ENCODE measurements around the gene PRR3.

PRR3 gene

DNA sequence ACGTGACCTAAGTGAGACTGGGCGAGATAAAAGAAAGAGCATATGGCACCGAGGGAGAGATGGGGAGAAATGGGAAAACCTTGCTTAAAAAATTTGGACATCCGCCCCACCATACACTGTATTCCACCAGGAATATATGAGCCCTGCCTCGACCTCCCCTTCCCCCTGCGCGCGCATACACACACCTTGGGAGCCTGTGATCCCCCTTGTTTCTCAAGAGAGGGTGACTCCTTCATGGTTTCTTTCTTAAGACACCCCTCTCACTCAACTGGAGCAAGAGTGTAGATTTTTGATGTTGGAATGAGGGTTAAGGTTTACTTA lies 14.6 kb downstream of the PRR3 start:
- DNase-seq (ENCODE audit: low read depth), result no peak

- no peak for DNase-seq (ENCODE audit: low read depth)
Measured at GRCh38 chr6:30572148-30572547, 15.1 kb downstream of the PRR3 start.

DNA sequence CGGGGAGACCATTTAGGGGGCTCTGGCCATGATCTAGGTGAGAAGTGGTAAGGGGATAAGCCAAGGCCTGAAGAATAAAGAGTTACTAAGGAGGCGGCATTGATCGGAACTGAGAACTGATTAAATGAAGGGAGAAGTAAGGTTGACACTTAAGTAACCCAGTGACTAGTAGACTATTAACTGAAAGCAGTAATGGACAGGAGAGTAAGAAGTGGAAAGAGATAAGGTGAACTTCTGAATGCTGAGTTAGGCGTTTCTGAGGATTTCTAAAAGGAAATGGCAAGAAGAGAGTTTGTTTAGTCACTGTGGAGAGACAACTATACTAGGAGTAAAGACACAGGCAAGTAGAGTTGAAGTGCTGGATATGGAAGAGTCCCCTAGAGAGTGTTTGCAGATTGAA lies 16.0 kb downstream of the PRR3 start:
- no peak for DNase-seq (ENCODE audit: low read depth)

DNA sequence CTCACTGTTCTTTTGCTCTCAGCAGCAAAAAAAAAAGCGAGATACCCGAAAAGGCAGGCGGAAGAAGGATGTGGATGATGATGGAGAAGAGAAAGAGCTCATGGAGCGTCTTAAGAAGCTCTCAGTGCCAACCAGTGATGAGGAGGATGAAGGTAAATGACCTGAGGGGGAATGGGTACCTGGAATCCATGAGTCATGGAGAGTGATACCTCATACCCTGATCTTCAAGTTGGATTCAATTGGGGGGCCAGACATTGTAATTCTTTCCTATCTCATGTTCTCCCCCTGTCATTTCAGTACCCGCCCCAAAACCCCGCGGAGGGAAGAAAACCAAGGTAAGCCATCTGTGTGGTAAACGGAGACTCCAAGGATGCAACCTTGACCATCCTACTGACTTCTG lies 21.0 kb downstream of the PRR3 start:
- no peak for DNase-seq (ENCODE audit: low read depth)

DNA sequence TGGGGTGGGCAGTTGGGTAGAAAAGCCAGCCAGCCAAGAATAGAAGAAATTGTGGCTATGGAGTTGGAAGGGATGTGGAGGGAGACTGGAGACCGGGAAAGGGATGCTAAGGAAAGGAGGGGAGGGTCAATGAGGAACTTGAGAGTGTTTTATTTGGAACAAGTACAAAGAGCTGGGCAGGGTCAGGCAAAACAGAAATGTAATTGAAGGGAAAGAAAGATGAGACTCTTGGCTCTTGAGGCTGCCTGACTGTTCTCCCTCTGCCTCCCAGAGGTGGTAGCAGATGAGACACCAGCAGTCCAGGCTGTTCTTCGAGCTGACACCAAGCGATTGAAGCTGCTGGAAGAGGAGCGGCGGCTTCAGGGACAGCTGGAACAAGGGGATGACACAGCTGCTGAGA lies 26.8 kb downstream of the PRR3 start:
- DNase-seq (ENCODE audit: low read depth), result no peak

DNA sequence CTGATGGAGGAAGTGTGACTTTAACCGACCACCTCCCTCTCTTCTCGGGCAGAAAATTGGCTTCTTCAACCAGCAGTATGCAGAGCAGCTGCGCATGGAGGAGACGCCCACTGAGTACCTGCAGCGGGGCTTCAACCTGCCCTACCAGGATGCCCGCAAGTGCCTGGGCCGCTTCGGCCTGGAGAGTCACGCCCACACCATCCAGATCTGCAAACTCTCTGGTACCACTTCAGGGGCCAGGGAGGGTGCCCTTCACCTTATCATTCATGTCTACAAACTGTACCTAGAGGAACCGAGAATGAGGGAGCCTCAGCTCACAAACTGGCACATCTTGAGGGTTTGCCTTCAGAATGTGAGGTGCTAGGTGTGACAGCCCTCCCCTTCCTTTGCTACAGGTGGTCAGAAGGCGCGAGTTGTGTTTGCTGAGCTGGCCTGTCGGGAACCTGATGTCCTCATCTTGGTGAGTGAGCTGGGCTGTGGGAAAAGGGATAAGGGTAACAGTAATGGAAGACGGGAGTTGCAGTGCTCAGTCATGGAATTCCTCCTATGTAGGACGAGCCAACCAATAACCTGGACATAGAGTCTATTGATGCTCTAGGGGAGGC lies 32.8 kb downstream of the PRR3 start:
- DNase-seq (ENCODE audit: low read depth), result no peak

DNA sequence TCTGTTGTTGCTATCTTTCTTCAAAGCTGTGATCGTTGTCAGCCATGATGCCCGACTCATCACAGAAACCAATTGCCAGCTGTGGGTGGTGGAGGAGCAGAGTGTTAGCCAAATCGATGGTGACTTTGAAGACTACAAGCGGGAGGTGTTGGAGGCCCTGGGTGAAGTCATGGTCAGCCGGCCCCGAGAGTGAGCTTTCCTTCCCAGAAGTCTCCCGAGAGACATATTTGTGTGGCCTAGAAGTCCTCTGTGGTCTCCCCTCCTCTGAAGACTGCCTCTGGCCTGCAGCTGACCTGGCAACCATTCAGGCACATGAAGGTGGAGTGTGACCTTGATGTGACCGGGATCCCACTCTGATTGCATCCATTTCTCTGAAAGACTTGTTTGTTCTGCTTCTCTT lies 33.4 kb downstream of the PRR3 start:
- no peak for DNase-seq (ENCODE audit: low read depth)

DNA sequence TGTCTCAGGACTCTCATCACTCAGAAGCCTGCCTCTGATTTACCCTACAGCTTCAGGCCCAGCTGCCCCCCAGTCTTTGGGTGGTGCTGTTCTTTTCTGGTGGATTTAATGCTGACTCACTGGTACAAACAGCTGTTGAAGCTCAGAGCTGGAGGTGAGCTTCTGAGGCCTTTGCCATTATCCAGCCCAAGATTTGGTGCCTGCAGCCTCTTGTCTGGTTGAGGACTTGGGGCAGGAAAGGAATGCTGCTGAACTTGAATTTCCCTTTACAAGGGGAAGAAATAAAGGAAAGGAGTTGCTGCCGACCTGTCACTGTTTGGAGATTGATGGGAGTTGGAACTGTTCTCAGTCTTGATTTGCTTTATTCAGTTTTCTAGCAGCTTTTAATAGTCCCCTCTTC lies 33.9 kb downstream of the PRR3 start:
- DNase-seq (ENCODE audit: low read depth), result no peak

GRCh38 chr6:30592287-30592686 lies 35.2 kb downstream of the PRR3 start:
- no peak for DNase-seq (ENCODE audit: low read depth)

DNA sequence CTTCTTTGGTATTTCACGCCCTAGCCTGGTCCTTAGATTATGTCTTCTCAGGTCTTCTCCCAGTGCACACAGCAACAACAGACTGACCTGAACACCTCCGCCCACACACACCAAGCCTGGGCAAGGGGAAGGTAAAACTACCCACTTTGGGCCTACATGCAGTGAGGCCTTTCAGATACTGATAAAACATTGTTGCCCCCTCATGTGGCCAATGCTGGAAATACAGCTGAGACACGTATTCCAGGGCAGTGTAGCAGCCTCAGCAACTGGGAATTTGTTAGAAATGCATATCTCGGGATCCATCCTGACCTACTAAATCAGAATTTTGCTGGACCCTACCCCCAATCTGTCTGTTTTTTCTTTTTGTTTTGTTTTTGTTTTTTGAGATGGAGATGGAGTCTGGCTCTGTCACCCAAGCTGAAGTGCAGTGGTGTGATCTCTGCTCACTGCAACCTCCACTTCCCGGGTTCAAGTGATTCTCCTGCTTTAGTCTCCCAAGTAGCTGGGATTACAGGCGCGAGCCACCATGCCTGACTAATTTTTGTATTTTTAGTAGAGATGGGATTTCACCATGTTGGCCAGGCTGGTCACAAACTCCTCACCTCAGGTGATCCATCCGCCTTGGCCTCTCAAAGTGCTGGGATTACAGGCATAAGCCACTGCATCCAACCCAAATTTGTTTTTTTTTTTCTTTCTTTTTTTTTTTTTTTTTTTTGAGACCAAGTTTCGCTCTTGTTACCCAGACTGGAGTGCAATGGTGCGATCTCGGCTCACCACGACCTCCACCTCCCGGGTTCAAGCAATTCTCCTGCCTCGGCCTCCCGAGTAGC lies 40.4 kb downstream of the PRR3 start:
- DNase-seq (ENCODE audit: low read depth), result peak; percentile 71

DNA sequence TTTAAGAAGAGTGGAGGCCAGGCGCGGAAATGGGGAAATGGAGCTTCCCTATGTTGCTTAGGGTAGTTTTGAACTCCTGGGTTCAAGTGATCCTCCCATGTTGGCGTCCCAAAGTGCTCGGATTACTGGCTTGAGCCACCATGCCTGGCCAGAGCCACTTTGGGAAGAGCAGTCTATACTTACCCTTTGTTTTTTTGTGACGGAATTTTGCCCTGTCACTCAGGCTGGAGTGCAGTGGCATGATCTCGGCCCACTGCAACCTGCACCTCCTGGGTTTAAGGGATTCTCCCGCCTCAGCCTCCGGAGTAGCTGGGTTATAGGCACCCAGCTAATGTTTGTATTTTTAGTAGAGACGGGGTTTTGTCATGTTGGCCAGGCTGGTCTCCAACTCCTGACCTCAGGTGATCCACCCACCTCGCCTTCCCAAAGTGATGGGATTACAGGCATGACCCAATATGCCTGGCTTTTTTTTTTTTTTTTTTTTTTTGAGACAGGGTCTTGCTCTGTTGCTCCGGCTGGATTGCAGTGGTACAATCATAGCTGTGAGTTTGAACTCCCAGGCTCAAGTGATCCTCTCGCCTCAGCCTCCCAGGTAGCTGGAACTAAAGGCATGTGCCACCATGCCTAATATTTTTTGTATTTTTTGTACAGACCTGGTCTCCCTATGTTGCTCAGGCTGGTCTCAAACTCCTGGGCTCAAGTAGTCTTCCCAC lies 42.0 kb downstream of the PRR3 start:
- DNase-seq (ENCODE audit: low read depth), result no peak

DNA sequence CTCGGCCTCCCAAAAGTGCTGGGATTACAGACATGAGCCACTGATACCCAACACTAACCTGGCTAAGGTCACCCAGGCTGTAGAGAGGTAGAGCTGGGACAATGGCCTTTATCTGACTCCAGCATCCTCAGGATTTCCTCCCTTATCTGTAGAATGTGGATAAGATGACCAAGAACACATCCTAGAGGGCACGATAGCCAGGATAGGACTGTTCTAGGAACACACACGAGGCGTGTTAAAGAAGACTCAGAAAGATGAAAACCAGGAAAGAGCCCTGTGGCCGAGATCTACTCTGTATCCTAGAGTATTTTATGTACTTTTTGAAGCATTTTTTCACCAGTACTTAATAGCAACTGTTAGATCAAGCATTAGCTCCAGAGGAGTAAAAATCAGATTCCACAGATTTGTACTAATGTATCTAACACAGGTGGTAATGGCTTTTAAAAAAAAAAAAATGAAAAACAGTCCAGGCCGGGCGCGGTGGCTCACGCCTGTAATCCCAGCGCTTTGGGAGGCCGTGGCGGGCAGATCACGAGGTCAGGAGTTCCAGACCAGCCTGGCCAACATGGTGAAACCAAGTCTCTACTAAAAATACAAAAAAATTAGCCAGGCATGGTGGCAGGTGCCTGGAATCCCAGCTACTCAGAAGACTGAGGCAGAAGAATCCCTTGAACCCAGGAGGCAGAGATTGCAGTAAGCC lies 42.7 kb downstream of the PRR3 start:
- DNase-seq (ENCODE audit: low read depth), result no peak

DNA sequence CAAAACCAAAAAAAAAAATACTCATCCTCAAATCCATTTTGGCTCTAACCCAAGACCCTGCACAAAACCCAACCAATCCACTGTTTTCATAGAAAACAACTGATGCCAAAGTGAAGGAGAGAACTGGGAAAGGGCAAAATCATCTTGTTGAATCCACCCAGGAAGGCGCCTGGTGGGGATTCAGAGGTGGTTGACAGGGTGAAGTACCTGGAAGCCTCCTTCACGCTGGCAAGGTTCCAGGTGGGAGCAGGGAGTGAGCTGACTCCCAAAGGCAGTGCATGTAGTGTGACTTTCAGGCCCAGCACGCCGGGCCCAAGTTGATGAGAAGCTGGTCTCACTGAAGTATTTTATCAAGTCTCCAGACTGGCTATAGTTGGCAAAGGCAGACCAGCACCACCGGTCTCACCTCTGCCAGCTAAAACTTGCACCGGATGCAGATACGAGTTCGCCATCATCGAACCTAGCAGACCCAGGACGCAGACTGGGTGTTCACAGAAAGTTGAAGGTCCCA lies 43.4 kb downstream of the PRR3 start:
- DNase-seq (ENCODE audit: low read depth), result no peak

- no peak for DNase-seq (ENCODE audit: low read depth)
Measured at GRCh38 chr6:30601436-30601814, 44.3 kb downstream of the PRR3 start.

DNA sequence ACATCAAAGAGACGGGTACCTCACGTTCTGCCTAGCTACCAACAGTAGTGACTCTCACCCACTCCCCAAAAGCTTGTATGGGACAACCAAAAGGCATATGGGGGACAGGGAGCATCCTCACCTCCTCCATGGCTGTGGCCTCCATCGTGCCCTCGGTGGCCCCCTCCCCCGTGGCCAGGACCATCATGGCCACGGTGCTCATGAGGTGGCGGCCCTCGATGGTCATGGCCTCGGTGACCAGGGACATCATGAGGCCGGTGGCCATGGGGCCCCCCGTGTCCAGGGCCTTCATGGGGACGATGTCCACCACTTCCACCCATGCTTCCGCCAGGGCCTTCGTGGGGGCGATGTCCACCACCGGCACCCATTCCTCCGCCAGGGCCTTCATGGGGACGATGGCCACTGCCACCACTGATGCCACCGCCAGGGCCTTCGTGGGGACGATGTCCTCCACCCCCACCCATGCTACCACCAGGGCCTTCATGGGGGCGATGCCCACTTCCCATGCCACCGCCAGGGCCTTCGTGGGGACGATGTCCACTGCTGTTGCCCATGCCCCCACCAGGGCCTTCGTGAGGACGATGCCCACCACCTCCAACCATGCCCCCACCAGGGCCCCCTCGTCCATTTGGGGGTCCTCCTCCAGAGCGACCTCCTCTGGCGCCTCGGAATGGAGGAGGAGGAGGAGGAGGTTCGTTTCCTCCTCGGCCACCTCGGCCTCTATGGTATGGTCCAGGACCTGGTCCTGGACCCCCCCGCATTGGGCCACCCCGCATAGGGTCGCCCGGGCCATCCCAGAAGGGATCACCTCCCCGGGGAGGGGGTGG lies 44.9 kb downstream of the PRR3 start:
- no peak for DNase-seq (ENCODE audit: low read depth)

DNA sequence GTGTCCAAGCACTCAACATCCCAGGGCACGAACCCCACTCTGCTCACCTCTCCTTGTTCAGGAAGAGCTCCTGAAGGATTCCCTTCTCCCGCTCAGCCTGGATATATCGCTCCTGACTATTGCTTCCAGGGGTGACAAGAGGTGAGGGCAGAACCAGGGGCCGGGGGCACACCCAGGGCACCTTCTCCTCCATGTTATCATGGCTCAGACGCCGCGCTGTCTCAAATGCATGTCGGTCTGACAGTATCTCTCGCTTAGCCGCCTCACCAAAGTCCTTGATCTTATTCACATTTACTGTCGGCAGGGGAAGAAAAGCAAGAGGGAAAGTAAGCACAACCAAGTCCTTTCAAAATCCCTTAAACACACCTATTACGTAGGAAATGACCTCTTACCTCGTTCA lies 46.9 kb downstream of the PRR3 start:
- DNase-seq (ENCODE audit: low read depth), result no peak

GRCh38 chr6:30610065-30610464 lies 53.0 kb downstream of the PRR3 start:
- DNase-seq (ENCODE audit: low read depth), result no peak

DNA sequence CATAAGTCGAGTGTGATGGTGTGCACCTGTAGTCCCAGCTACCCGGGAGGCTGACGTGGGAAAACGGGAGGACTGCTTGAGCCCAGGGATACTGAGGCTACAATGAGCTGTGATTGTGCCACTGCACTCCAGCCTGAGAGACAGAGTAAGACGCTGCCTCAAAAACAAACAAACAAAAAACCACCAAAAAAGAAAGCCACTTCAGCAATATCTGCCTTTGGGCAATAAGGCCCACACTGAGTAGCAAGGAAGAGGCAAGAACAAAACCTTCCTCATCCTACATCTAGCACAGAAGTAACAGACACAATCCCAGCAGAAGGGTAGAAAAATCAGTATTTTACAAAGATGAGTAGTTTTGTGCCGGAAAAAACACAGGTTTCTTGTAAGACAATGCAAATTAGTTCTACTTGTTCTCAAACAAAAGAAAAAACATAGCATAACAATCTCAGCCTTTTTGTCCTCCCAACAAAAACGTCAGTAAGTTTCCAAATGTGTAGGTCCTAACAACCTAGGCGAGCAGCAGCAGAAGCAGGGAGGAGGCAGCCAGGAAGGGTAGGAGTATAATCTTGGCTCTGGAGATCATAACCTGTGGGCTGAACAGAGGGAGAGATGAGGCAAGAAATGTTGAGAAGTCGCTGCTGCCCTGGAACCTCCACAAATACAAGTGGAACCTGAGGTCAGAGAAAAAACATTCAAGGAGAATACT lies 54.2 kb downstream of the PRR3 start:
- no peak for DNase-seq (ENCODE audit: low read depth)

DNA sequence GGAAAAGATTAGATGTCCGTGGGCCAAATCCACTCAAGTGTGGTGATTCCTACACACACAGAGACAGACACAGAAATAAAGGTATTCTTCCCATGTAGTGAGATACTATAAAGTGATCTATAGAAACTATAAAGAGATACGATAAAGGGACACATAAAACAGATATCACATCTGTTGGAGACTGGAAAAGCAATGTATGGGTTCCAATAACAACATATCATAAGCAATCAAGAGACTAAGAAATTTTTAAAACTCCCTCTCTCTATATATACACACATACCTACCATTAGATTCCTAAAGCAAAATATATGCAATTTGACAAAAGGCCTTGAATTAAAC lies 54.7 kb downstream of the PRR3 start:
- no peak for DNase-seq (ENCODE audit: low read depth)

DNA sequence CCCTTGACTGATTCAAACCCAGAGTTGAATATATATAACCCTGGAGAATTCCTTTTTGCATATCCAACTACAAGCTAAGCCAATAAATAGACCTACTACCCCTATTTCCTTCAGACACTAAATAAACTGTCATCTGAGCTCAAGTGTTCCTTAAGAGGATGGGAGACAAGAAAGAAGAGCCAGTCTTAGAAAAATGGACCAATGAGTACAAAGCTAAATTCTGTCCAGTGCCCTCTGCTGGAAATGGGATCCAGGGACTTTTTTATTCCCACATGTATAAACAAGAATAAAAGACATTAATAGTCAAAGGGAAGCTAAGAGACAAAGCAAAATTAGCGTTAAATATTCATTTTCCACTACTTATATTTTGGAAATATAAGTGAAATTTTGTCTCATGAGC lies 55.1 kb downstream of the PRR3 start:
- no peak for DNase-seq (ENCODE audit: low read depth)

DNA sequence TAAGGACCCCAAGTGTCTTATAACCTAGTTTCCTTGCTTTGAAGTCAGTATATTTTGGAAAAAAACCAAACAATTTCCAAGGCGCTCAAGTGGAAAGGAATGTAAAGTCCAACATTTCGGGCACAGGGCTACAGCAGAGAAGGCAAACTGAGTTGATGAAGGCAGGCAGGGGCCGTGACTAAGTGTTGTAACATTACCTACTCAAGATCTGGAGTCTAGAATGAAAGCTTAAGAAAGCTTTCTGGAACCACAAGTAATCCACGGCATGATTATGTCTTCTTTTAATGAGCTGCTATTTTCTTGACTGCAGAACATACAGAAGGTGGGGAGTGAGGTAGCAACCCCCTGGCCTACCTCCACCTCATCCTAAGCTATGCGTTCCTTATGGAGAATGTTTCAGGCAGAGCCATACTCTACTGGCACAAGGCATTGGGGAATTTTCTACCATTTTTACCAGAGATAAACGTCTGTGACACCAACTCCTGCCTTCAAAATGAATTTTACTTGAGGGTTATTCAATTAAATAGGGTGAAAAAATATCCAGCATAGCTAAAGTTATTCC lies 55.7 kb downstream of the PRR3 start:
- DNase-seq (ENCODE audit: low read depth), result no peak
